C4-2B (cell line): ENCODE data around the gene DHX32.

Experiments used
- CTCF ChIP-seq: fragments of 450-650 bp; conservative IDR thresholded peaks from 2 replicates; pipeline ENCODE4 v1.5.1; 2017; ENCODE audit warnings: mild to moderate bottlenecking
- ZFX ChIP-seq: fragments of 450-650 bp; IDR thresholded peaks from 2 replicates; pipeline ENCODE4 v1.6.1; 2017

GRCh38 chr10:125882596-125882995 is 1.5 kb upstream of the DHX32 start:
- no peak for TF ChIP-seq CTCF
- TF ChIP-seq ZFX = no peak
